GM23338 (cell line): ENCODE measurements around the gene NGEF. TPM values are rescaled to one million over a fixed set of nuclear protein-coding genes. Genes with fewer than 3 reads are reported as not detected.

Experiments used
- ATAC-seq: fragments of 200-7000 bp; cut with Tn5 transposase; 3 replicates; pipeline ENCODE4 v1.9.1; 2020
- DNase-seq: peaks from one replicate; pipeline ENCODE4 v3.0.0-alpha.2; 2015; ENCODE audit warnings: low spot score
- H2AFZ ChIP-seq: fragments of 200-600 bp; sonication (generic); 2 replicates; pipeline ENCODE4 v1.8.0; 2016; ENCODE audit warnings: antibody characterized with exemption, mild to moderate bottlenecking, moderate library complexity
- H3F3A ChIP-seq: fragments of 200-600 bp; sonication (generic); replicated peaks from 2 replicates; pipeline ENCODE4 v1.8.0; 2017; ENCODE audit warnings: antibody characterized with exemption, mixed run types, low read depth
- H3K27ac ChIP-seq: fragments of 200-600 bp; sonication (generic); 2 replicates; pipeline ENCODE4 v1.6.1; 2016; ENCODE audit warnings: low read depth
- H3K27me3 ChIP-seq: fragments of 200-600 bp; sonication (generic); 2 replicates; pipeline ENCODE4 v1.8.0; 2016; ENCODE audit warnings: mild to moderate bottlenecking, mixed run types, moderate library complexity; ENCODE audit not compliant: insufficient read depth
- H3K36me3 ChIP-seq: fragments of 200-600 bp; sonication (generic); 2 replicates; pipeline ENCODE4 v1.8.0; 2016; ENCODE audit warnings: mild to moderate bottlenecking; ENCODE audit not compliant: insufficient read depth
- H3K4me1 ChIP-seq: fragments of 200-600 bp; sonication (generic); 2 replicates; pipeline ENCODE4 v1.8.0; 2016; ENCODE audit warnings: mild to moderate bottlenecking, moderate library complexity; ENCODE audit not compliant: insufficient read depth
- H3K4me2 ChIP-seq: fragments of 200-600 bp; sonication (generic); 2 replicates; pipeline ENCODE4 v1.7.1; 2017; ENCODE audit warnings: mixed run types
- H3K4me3 ChIP-seq: fragments of 200-600 bp; sonication (generic); 2 replicates; pipeline ENCODE4 v1.6.1; 2016; ENCODE audit warnings: mixed run types
- H3K79me2 ChIP-seq: fragments of 200-600 bp; sonication (generic); replicated peaks from 2 replicates; pipeline ENCODE4 v1.8.0; 2017; ENCODE audit warnings: mild to moderate bottlenecking; ENCODE audit not compliant: insufficient read depth
- H3K9me2 ChIP-seq: fragments of 200-600 bp; sonication (generic); 2 replicates; pipeline ENCODE4 v1.8.0; 2017; ENCODE audit not compliant: insufficient read depth
- H4K20me1 ChIP-seq: fragments of 200-600 bp; sonication (generic); replicated peaks from 2 replicates; pipeline ENCODE4 v1.8.0; 2017; ENCODE audit warnings: mild to moderate bottlenecking; ENCODE audit not compliant: insufficient read depth
- H3K27ac Mint-ChIP-seq: 2 replicates; pipeline ENCODE4 v1.8.0; 2020; ENCODE audit warnings: inconsistent platforms, mild to moderate bottlenecking, moderate library complexity, mixed read lengths
- H3K27me3 Mint-ChIP-seq: 3 replicates; pipeline ENCODE4 v1.8.0; 2022; ENCODE audit warnings: low read depth, mild to moderate bottlenecking, moderate library complexity, mixed read lengths, inconsistent platforms; ENCODE audit not compliant: insufficient read depth, poor library complexity
- H3K36me3 Mint-ChIP-seq: 3 replicates; pipeline ENCODE4 v1.8.0; 2021; ENCODE audit warnings: low read depth, mild to moderate bottlenecking, inconsistent platforms, moderate library complexity, mixed read lengths
- H3K4me1 Mint-ChIP-seq: 3 replicates; pipeline ENCODE4 v1.8.0; 2020; ENCODE audit warnings: mild to moderate bottlenecking, inconsistent platforms, mixed read lengths
- H3K4me3 Mint-ChIP-seq: 3 replicates; pipeline ENCODE4 v1.8.0; 2021; ENCODE audit warnings: moderate library complexity, mild to moderate bottlenecking, inconsistent platforms, mixed read lengths
- H3K9me3 Mint-ChIP-seq: 3 replicates; pipeline ENCODE4 v1.8.0; 2020; ENCODE audit warnings: moderate library complexity, mild to moderate bottlenecking, inconsistent platforms, mixed read lengths
- CREB1 ChIP-seq: fragments of 250-450 bp; sonication (Bioruptor Pico); IDR thresholded peaks from 2 replicates; pipeline ENCODE4 v1.5.0; 2020; ENCODE audit warnings: low read depth, mild to moderate bottlenecking, moderate library complexity
- ETS1 ChIP-seq: IDR thresholded peaks from 2 replicates; pipeline ENCODE4 v1.6.1; 2016; ENCODE audit warnings: antibody characterized with exemption
- EZH2 ChIP-seq: fragments of 200-600 bp; sonication (generic); IDR thresholded peaks from one replicate; pipeline ENCODE4 v1.8.0; 2017; ENCODE audit warnings: antibody characterized with exemption, mild to moderate bottlenecking, low read depth; ENCODE audit not compliant: unreplicated experiment
- EZH2phosphoT487 ChIP-seq: fragments of 200-600 bp; sonication (generic); IDR thresholded peaks from one replicate; pipeline ENCODE4 v1.8.1; 2018; ENCODE audit warnings: antibody characterized with exemption; ENCODE audit not compliant: unreplicated experiment
- JUNB ChIP-seq: IDR thresholded peaks from one replicate; pipeline ENCODE4 v1.6.1; 2016; ENCODE audit warnings: antibody characterized with exemption; ENCODE audit not compliant: unreplicated experiment
- NANOG ChIP-seq: IDR thresholded peaks from 2 replicates; pipeline ENCODE4 v1.6.1; 2016; ENCODE audit warnings: antibody characterized with exemption, borderline replicate concordance
- STAT1 ChIP-seq: IDR thresholded peaks from one replicate; pipeline ENCODE4 v1.6.1; 2016; ENCODE audit warnings: antibody characterized with exemption; ENCODE audit not compliant: unreplicated experiment
- ZNF114 ChIP-seq: fragments of 250-450 bp; sonication (Bioruptor Pico); IDR thresholded peaks from 2 replicates; pipeline ENCODE4 v1.5.0; 2020; ENCODE audit warnings: mild to moderate bottlenecking, moderate library complexity
- ZNF331 ChIP-seq: fragments of 250-450 bp; sonication (Bioruptor Pico); IDR thresholded peaks from 2 replicates; pipeline ENCODE4 v1.5.0; 2020; ENCODE audit warnings: low read depth, mild to moderate bottlenecking, moderate library complexity
- ZNF462 ChIP-seq: fragments of 250-450 bp; sonication (Bioruptor Pico); IDR thresholded peaks from 2 replicates; pipeline ENCODE4 v1.5.0; 2020; ENCODE audit warnings: mild to moderate bottlenecking, moderate library complexity
- polyA plus RNA-seq: library from polyadenylated mRNA; unstranded; fragments of >200 nt; fragmentation: Nextera tagmentation; extraction: Ambion mirVana; gene quantifications from 2 replicates; pipeline ENCODE4 v1.2.1, GENCODE V29; 2016
- total RNA-seq: library from RNA; depleted of rRNA; stranded (reverse); fragments of >200 nt; shearing (Covaris generic); gene quantifications from 2 replicates; pipeline ENCODE4 v1.2.3, GENCODE V29; 2014
- TF ChIP-seq, protein P1 (sequence below), 2 experiments: fragments of 200-600 bp in 1 of 2; sonication (generic) in 1 of 2; conservative IDR thresholded peaks; 2 replicates each; pipeline versions ENCODE4 v1.5.1 to v1.6.1; 2016 to 2017; ENCODE audit warnings: antibody characterized with exemption in 2 of 2, low read depth in 2 of 2, mild to moderate bottlenecking in 2 of 2, moderate library complexity in 1 of 2
- TF ChIP-seq, protein P2 (sequence below): IDR thresholded peaks from one replicate; pipeline ENCODE4 v1.6.1; 2018; ENCODE audit warnings: antibody characterized with exemption; ENCODE audit not compliant: unreplicated experiment

Gene NGEF
- total and polyA plus RNA-seq, 2 experiments from 2014 or later, result 1.8 to 5.4 TPM

DNA sequence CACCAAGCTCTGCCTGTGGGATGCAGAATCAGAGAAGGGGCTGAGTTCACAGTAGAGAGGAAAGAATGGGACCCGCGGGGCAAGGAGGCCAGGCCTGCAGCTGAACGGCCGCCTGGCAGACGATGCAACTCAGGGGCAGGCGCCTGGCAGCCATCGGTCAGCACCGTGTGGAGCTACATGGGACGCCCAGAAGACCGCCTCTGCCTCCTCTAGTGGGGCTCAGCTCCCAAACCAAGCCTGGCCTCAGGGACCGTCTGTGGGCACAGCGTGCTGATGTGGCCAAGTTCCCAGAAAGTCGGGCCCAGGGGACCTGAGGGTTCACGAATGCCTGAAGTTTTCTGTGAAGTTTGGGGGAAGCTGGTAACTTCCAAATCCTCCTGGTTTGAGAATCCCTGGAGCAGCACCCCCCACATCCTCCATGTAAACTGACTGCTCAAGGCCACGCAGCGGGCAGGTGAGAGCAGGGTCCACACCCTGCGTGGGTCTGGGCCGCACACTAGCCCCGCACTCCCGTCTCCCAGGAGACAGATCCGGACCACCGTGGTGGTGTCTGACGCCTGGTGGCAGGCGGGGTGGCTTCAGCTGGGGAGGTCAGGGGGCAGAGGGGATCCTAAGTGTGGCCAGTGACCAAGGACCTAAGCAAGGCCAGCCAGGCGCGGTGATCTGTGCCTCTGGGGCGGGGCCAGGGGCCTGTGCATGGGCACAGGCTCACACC, 128.3 kb downstream of the NGEF start:
- Mint-ChIP-seq H3K27me3 (peaks cover 10% of the 10 kb centered on the region), H3K4me1 (peaks cover 16% of the 10 kb centered on the region), H3K36me3 (no peaks in the 10 kb centered on the region), H3K9me3 (no peaks in the 10 kb centered on the region), H3K27ac (no peak overlapping the region), H3K4me3 (no peak overlapping the region)
- Histone ChIP-seq H3K9me2 (no peaks in the 10 kb centered on the region), H3K27ac (no peak overlapping the region), H3F3A (no peaks in the 10 kb centered on the region; the same call in 1 of the 2 replicates), H4K20me1 (no peaks in the 10 kb centered on the region), H3K27me3 (no peaks in the 10 kb centered on the region), H3K79me2 (no peaks in the 10 kb centered on the region), H2AFZ (no peak overlapping the region), H3K4me2 (no peak overlapping the region), H3K4me1 (0 out of 2 replicates have a peak, but pooled peaks cover 3% of the 10 kb centered on the region), H3K36me3 (no peaks in the 10 kb centered on the region), H3K4me3 (no peak overlapping the region)
- TF ChIP-seq EZH2phosphoT487 (no peak), ZNF114 (CRISPR knock-in tag) (no peak), EZH2 (no peak), CREB1 (CRISPR knock-in tag) (no peak), ETS1 (no peak), NANOG (no peak), ZNF331 (no peak), STAT1 (no peak), ZNF462 (CRISPR knock-in tag) (no peak), JUNB (no peak)
- TF ChIP-seq, protein P1, sequence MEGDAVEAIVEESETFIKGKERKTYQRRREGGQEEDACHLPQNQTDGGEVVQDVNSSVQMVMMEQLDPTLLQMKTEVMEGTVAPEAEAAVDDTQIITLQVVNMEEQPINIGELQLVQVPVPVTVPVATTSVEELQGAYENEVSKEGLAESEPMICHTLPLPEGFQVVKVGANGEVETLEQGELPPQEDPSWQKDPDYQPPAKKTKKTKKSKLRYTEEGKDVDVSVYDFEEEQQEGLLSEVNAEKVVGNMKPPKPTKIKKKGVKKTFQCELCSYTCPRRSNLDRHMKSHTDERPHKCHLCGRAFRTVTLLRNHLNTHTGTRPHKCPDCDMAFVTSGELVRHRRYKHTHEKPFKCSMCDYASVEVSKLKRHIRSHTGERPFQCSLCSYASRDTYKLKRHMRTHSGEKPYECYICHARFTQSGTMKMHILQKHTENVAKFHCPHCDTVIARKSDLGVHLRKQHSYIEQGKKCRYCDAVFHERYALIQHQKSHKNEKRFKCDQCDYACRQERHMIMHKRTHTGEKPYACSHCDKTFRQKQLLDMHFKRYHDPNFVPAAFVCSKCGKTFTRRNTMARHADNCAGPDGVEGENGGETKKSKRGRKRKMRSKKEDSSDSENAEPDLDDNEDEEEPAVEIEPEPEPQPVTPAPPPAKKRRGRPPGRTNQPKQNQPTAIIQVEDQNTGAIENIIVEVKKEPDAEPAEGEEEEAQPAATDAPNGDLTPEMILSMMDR (conservative IDR thresholded peaks at IDR 0.05; ENCODE audit: low read depth in 2 of 2), result no peak
- TF ChIP-seq, protein P2, sequence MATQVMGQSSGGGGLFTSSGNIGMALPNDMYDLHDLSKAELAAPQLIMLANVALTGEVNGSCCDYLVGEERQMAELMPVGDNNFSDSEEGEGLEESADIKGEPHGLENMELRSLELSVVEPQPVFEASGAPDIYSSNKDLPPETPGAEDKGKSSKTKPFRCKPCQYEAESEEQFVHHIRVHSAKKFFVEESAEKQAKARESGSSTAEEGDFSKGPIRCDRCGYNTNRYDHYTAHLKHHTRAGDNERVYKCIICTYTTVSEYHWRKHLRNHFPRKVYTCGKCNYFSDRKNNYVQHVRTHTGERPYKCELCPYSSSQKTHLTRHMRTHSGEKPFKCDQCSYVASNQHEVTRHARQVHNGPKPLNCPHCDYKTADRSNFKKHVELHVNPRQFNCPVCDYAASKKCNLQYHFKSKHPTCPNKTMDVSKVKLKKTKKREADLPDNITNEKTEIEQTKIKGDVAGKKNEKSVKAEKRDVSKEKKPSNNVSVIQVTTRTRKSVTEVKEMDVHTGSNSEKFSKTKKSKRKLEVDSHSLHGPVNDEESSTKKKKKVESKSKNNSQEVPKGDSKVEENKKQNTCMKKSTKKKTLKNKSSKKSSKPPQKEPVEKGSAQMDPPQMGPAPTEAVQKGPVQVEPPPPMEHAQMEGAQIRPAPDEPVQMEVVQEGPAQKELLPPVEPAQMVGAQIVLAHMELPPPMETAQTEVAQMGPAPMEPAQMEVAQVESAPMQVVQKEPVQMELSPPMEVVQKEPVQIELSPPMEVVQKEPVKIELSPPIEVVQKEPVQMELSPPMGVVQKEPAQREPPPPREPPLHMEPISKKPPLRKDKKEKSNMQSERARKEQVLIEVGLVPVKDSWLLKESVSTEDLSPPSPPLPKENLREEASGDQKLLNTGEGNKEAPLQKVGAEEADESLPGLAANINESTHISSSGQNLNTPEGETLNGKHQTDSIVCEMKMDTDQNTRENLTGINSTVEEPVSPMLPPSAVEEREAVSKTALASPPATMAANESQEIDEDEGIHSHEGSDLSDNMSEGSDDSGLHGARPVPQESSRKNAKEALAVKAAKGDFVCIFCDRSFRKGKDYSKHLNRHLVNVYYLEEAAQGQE, result no peak
- DNase-seq (no peak), ATAC-seq (no peak)
